Stimulated activated naive CD8-positive, alpha-beta T cell treated with anti-CD3 and anti-CD28 coated beads, Interleukin-15, Interleukin-2, amounts not matched to agents 100 ng/mL and 50 ng/mL, for 24 hours (primary cell): Measurements from ENCODE around the gene MEI1.
"Not testable (repeated sequence)": the region's sequence is repeated elsewhere in the genome, so short reads cannot be mapped to it uniquely, and the experiment has no call there.

Experiments
- H3K27ac Mint-ChIP-seq: one replicate; pipeline ENCODE4 v1.8.0; 2021; ENCODE audit warnings: mild to moderate bottlenecking, mixed read lengths
- H3K27me3 Mint-ChIP-seq: one replicate; pipeline ENCODE4 v1.8.0; 2021; ENCODE audit warnings: mixed read lengths
- H3K36me3 Mint-ChIP-seq: one replicate; pipeline ENCODE4 v1.8.0; 2021; ENCODE audit warnings: low read depth, mixed read lengths
- H3K4me1 Mint-ChIP-seq: one replicate; pipeline ENCODE4 v1.8.0; 2021; ENCODE audit warnings: low read depth, mixed read lengths
- H3K4me3 Mint-ChIP-seq: one replicate; pipeline ENCODE4 v1.8.0; 2021; ENCODE audit warnings: mild to moderate bottlenecking, mixed read lengths
- H3K9me3 Mint-ChIP-seq: one replicate; pipeline ENCODE4 v1.8.0; 2021; ENCODE audit warnings: mixed read lengths

The MEI1 gene

DNA sequence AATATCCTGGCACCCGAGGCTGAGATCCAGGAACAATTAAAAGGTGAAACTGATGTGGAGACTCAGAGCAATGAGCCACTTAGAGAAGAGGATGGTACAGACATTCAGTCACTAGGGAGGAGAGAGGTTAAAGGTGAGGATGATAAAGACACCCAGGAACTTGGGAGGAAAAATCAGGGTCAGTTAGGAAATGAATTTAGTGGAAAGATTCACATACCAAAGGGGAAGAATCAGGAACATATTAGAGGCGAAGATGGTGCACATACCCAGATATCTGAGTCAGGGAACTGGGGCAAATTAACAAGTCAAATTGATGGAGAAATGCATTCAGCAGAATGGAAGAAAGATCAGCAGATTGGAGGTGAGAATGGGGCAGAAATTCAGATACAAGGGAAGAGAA is 4.1 kb upstream of the MEI1 start:
- Mint-ChIP-seq H3K4me1 (peaks cover 15% of the 10 kb centered on the region), H3K36me3 (no peaks in the 10 kb centered on the region), H3K27me3 (no peaks in the 10 kb centered on the region), H3K9me3 (no peaks in the 10 kb centered on the region), H3K4me3 (no peak overlapping the region), H3K27ac (no peak overlapping the region)

DNA sequence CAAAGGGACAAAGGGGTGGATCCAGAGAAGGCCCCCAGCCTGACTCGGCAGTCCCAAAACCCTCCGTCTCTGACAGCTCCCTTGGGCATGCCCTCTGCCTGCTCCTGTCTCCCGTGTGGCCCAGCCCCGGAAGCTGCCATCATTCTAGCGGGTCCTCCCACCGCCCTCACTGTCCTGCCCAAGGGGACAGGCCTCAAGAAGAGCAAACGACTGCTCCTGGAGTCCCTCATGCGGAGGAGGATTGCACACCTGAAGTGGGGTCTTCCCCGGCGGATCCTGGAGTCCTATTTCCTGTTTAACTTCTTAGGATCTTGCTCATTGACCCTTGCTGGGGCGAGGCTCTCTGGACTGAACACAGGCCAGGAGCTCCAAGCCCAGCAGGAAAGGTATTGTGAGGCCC is 2.6 kb upstream of the MEI1 start:
- H3K9me3 Mint-ChIP-seq: no peaks in the 10 kb centered on the region
- H3K4me3 Mint-ChIP-seq: no peak overlapping the region
- no peaks in the 10 kb centered on the region for H3K36me3 Mint-ChIP-seq
- H3K27me3 Mint-ChIP-seq: no peaks in the 10 kb centered on the region
- peaks cover 10% of the 10 kb centered on the region for H3K4me1 Mint-ChIP-seq
- peak overlapping the region; percentile 37 for H3K27ac Mint-ChIP-seq

DNA sequence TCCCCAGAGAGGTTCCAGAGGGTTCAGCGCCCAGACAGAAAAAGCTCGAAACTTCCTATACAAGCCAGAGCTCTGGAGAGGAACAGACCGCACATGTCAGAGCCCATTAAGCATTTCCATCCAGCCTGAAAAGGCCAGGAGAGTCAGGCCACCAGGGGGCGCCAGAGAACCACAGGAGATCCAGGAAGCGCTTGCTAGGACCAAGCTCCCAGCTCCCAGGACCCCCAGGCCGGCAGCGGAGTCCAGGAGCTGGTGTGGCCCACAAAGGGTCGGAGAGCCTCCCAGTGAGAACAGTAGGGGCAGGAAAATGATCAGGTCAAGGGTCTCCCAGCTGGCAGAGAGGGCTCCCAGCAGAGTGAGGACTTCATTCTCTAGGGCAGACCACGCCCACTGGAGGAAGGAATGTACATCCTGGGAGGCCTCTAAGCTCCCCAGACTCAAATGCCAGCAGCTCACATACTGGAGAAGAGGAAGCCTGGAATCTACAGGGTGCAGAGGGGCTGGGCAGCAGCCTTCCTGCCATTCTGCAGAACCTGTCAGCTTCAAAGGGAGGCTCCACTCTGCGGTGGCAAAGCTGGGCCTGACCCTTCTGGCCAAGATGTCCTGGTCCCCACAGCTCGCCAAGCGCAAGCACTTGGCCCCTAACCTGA is 2.1 kb upstream of the MEI1 start:
- H3K4me1 Mint-ChIP-seq: peaks cover 10% of the 10 kb centered on the region
- H3K27ac Mint-ChIP-seq: peak overlapping the region; percentile 37
- H3K9me3 Mint-ChIP-seq: no peaks in the 10 kb centered on the region
- no peaks in the 10 kb centered on the region for H3K36me3 Mint-ChIP-seq
- no peaks in the 10 kb centered on the region for H3K27me3 Mint-ChIP-seq
- no peak overlapping the region for H3K4me3 Mint-ChIP-seq

DNA sequence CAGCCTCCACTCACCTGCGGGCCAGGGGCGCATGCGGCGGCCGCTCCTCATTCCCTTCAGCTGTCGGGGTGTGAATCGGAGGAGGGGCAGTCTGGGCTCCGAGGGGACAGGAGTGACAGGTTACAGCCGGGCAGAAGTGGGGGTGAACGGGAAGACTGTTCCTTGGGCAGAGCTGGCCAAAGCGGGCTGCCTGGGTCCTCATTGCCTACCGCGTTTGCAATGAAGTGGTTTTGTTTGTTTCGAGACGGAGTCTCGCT is 733 bp downstream of the MEI1 start:
- H3K4me1 Mint-ChIP-seq: peaks cover 10% of the 10 kb centered on the region
- H3K27me3 Mint-ChIP-seq: no peaks in the 10 kb centered on the region
- H3K27ac Mint-ChIP-seq: no peak overlapping the region
- no peaks in the 10 kb centered on the region for H3K9me3 Mint-ChIP-seq
- no peaks in the 10 kb centered on the region for H3K36me3 Mint-ChIP-seq
- H3K4me3 Mint-ChIP-seq: no peak overlapping the region

DNA sequence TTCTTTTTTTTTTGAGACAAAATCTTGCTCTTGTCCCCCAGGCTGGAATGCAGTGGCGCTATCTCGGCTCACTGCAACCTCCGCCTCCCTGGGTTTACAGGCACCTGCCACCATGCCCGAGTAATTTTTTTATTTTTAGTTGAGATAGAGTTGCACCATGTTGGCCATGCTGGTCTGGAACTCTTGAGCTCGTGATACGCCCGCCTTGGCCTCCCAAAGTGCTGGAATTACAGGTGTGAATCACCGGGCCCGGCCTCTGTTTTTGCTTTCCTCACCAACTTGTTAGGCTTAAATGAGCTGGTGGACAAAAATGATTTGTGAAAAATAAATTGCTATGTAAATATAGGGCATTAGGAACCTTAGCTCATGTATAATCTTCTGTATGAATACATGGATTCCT is 3.5 kb downstream of the MEI1 start:
- Mint-ChIP-seq H3K36me3 (no peaks in the 10 kb centered on the region), H3K4me3 (no peak overlapping the region), H3K4me1 (peaks cover 4% of the 10 kb centered on the region), H3K27me3 (no peaks in the 10 kb centered on the region), H3K9me3 (no peaks in the 10 kb centered on the region), H3K27ac (no peak overlapping the region)

DNA sequence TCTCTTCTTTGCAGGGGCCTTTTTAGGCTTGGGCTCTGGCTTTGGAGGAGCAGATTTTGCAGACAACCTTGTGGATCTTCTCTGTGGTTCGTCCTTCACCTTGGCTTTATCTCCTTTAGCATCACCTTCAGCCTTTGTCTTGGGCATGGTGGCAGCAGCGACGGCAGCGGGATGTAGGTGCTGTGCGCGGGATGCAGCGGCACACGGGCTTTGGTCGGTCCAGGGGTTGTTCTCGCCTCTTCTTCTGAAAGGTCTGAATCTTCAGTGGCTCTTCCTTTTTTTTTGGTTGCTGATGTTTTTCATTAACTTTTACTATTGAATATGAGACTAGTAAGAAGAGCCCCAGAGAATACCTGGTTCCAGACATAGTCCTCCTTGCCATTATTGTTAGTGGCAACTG is 10.0 kb downstream of the MEI1 start:
- Mint-ChIP-seq H3K36me3 (no peaks in the 10 kb centered on the region), H3K9me3 (no peaks in the 10 kb centered on the region), H3K4me3 (no peak overlapping the region), H3K4me1 (no peaks in the 10 kb centered on the region), H3K27me3 (no peaks in the 10 kb centered on the region), H3K27ac (no peak overlapping the region)

DNA sequence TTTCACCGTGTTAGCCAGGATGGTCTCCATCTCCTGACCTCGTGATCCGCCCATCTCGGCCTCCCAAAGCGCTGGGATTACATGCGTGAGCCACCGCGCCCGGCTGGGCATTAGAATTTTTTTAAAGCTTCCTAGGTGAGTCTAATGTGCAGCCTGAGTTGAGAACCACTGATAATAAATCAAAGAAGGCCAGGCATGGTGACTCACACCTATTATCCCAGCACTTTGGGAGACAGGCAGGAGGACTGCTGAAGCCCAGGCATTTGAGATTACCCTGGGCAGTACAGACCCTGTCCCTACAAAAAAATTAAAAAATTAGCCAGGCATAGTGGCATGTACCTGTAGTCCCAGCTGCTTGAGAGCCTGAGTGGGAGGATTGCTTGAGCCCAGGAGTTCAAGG is 13.7 kb downstream of the MEI1 start:
- Mint-ChIP-seq H3K27me3 (no peaks in the 10 kb centered on the region), H3K4me3 (no peak overlapping the region), H3K27ac (no peak overlapping the region), H3K36me3 (no peaks in the 10 kb centered on the region), H3K9me3 (no peaks in the 10 kb centered on the region), H3K4me1 (no peaks in the 10 kb centered on the region)

DNA sequence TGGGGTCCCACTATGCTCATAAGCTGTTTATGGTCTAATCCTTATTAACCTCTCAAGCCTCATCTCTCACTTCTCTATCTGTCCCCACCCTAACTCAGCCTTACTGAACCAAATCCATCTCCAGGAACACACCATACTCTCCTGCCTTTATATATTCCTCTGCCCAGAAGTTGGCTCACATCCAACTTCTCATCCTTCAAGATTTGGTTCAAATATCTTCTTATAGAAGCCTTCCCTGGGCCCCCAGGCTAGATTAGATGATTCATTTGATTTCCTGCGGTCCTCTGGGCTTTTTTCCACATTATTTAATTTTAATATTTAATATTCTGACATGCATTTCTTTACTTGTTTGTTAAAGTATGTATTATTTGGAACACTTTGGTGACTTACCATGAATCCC is 23.2 kb downstream of the MEI1 start:
- Mint-ChIP-seq H3K4me3 (no peak overlapping the region), H3K9me3 (no peaks in the 10 kb centered on the region), H3K36me3 (no peaks in the 10 kb centered on the region), H3K27ac (no peak overlapping the region), H3K27me3 (no peaks in the 10 kb centered on the region), H3K4me1 (no peaks in the 10 kb centered on the region)

- Mint-ChIP-seq H3K36me3 (no peaks in the 10 kb centered on the region), H3K27me3 (no peaks in the 10 kb centered on the region), H3K27ac (no peak overlapping the region), H3K4me3 (no peak overlapping the region), H3K4me1 (no peaks in the 10 kb centered on the region), H3K9me3 (no peaks in the 10 kb centered on the region)
Measured at GRCh38 chr22:41725510-41726110, 26.3 kb downstream of the MEI1 start.

- H3K4me1 Mint-ChIP-seq: no peaks in the 10 kb centered on the region
- no peaks in the 10 kb centered on the region for H3K36me3 Mint-ChIP-seq
- no peaks in the 10 kb centered on the region for H3K9me3 Mint-ChIP-seq
- H3K27me3 Mint-ChIP-seq: no peaks in the 10 kb centered on the region
- H3K27ac Mint-ChIP-seq: no peak overlapping the region
- H3K4me3 Mint-ChIP-seq: no peak overlapping the region
Measured at GRCh38 chr22:41731609-41732008, 32.3 kb downstream of the MEI1 start.

- Mint-ChIP-seq H3K27me3 (no peaks in the 10 kb centered on the region), H3K36me3 (no peaks in the 10 kb centered on the region), H3K27ac (no peak overlapping the region), H3K4me1 (no peaks in the 10 kb centered on the region), H3K9me3 (no peaks in the 10 kb centered on the region), H3K4me3 (no peak overlapping the region)
Measured at GRCh38 chr22:41732096-41732772, 32.9 kb downstream of the MEI1 start.

- H3K36me3 Mint-ChIP-seq, H3K9me3 Mint-ChIP-seq, H3K27ac Mint-ChIP-seq, H3K4me3 Mint-ChIP-seq, H3K27me3 Mint-ChIP-seq, H3K4me1 Mint-ChIP-seq: not testable (repeated sequence)
Measured at GRCh38 chr22:41733241-41733640, 33.9 kb downstream of the MEI1 start.

DNA sequence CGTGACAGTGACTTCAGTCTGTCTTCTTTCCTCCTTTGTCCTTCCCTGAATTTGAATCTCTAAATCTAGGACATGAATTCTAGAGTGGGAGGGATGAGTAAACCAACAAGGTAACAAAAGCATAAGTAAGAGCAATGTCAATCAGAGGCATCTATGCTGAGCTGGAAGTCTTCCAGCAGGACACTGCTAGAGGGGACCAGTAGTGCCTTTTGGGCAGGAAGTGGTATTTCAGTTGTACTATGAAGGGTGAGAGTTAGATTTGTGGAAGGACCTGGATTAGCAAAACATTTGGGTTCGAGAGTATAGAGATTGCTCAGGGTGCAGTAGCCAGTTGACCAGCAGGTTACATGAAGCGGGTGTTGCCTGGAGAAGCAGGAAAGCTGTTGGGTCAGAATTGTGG is 40.3 kb downstream of the MEI1 start:
- Mint-ChIP-seq H3K27ac (no peak overlapping the region), H3K9me3 (no peaks in the 10 kb centered on the region), H3K4me1 (no peaks in the 10 kb centered on the region), H3K27me3 (no peaks in the 10 kb centered on the region), H3K36me3 (no peaks in the 10 kb centered on the region), H3K4me3 (no peak overlapping the region)

DNA sequence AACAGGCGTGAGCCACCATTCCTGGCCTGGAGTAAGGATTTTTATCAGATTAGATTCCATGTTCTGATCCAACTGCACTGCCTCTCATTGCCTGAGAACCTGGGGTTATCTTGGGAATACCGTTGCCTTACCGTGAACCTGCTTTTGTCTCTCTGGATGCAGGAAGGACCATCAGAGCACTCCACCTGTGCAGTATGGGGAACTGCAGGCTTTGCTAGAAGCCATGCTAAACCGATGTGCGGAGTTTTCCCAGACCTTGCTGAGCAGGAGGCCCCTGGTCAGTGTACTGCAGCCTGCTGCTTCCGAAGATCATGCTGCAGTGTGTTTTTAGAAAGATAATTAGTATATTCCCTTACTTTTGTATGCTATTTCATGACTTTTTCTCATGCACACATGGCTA is 43.6 kb downstream of the MEI1 start:
- H3K36me3 Mint-ChIP-seq: no peaks in the 10 kb centered on the region
- H3K27ac Mint-ChIP-seq: no peak overlapping the region
- H3K4me1 Mint-ChIP-seq: peaks cover 7% of the 10 kb centered on the region
- no peak overlapping the region for H3K4me3 Mint-ChIP-seq
- H3K27me3 Mint-ChIP-seq: no peaks in the 10 kb centered on the region
- H3K9me3 Mint-ChIP-seq: no peaks in the 10 kb centered on the region

DNA sequence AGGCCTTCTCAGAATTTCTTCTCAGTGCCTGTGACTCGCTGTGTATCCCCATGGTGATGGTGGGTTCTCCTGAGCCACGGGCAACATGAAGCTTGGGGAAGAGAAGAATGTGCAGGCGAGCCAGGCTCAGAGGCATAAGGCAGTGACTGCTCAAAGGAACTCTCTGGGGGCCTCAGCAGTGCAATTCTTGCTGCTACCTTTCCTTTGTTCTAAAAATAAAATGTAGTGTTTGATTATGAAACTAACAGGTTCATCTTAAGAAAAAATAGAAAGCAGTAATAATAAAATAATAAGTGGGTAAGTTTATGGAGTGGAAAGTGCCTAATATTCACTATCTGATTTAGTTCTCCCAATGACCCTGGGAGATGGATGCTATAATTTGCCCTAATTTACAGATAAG is 46.7 kb downstream of the MEI1 start:
- no peak overlapping the region for H3K4me3 Mint-ChIP-seq
- peaks cover 7% of the 10 kb centered on the region for H3K4me1 Mint-ChIP-seq
- H3K36me3 Mint-ChIP-seq: no peaks in the 10 kb centered on the region
- no peaks in the 10 kb centered on the region for H3K27me3 Mint-ChIP-seq
- no peaks in the 10 kb centered on the region for H3K9me3 Mint-ChIP-seq
- H3K27ac Mint-ChIP-seq: no peak overlapping the region
